MM.1S (cell line): ENCODE data around the gene CLEC3B.

Experiments used
- DNase-seq: peaks from one replicate; pipeline ENCODE4 v3.0.0-alpha.2; 2015
- H2AFZ ChIP-seq: fragments of 300-600 bp; sonication (generic); 2 replicates; pipeline ENCODE4 v1.6.0; 2016; ENCODE audit warnings: antibody characterized with exemption, low read length
- H3F3A ChIP-seq: fragments of 300-600 bp; sonication (generic); 2 replicates; pipeline ENCODE4 v1.6.1; 2016; ENCODE audit warnings: mild to moderate bottlenecking, antibody characterized with exemption, low read length, moderate library complexity, mixed read lengths; ENCODE audit not compliant: insufficient read depth
- H3K27ac ChIP-seq: fragments of 300-600 bp; sonication (generic); 2 replicates; pipeline ENCODE4 v1.5.1; 2016; ENCODE audit warnings: mild to moderate bottlenecking, low read length
- H3K27me3 ChIP-seq: fragments of 300-600 bp; sonication (generic); replicated peaks from 2 replicates; pipeline ENCODE4 v1.6.0; 2016; ENCODE audit warnings: low read length; ENCODE audit not compliant: insufficient read depth
- H3K36me3 ChIP-seq: fragments of 300-600 bp; sonication (generic); replicated peaks from 2 replicates; pipeline ENCODE4 v1.6.1; 2016; ENCODE audit warnings: mild to moderate bottlenecking, low read length, mixed read lengths; ENCODE audit not compliant: insufficient read depth
- H3K4me1 ChIP-seq: fragments of 300-600 bp; sonication (generic); 2 replicates; pipeline ENCODE4 v1.6.1; 2016; ENCODE audit warnings: low read length, mixed read lengths
- H3K4me2 ChIP-seq: fragments of 300-600 bp; sonication (generic); 2 replicates; pipeline ENCODE4 v1.6.0; 2016; ENCODE audit warnings: low read depth, low read length
- H3K4me3 ChIP-seq: fragments of 300-600 bp; sonication (generic); 2 replicates; pipeline ENCODE4 v1.5.1; 2016; ENCODE audit warnings: low read length, mixed read lengths
- H3K79me2 ChIP-seq: fragments of 300-600 bp; sonication (generic); 2 replicates; pipeline ENCODE4 v1.6.1; 2016; ENCODE audit warnings: mixed run types, low read length, mixed read lengths
- H3K9ac ChIP-seq: fragments of 300-600 bp; sonication (generic); 2 replicates; pipeline ENCODE4 v1.6.1; 2016; ENCODE audit warnings: low read length, mixed read lengths
- H3K9me2 ChIP-seq: fragments of 300-600 bp; sonication (generic); replicated peaks from 2 replicates; pipeline ENCODE4 v1.6.1; 2016; ENCODE audit warnings: mild to moderate bottlenecking, low read length, mixed read lengths; ENCODE audit not compliant: insufficient read depth
- H3K9me3 ChIP-seq: fragments of 300-600 bp; sonication (generic); replicated peaks from 2 replicates; pipeline ENCODE4 v1.6.1; 2016; ENCODE audit warnings: mild to moderate bottlenecking, low read length, mixed read lengths; ENCODE audit not compliant: insufficient read depth
- H4K20me1 ChIP-seq: fragments of 300-600 bp; sonication (generic); 2 replicates; pipeline ENCODE4 v1.6.1; 2016; ENCODE audit warnings: mild to moderate bottlenecking, low read length, moderate library complexity, mixed read lengths; ENCODE audit not compliant: insufficient read depth
- CTCF ChIP-seq: fragments of 300-600 bp; sonication (generic); IDR thresholded peaks from 2 replicates; pipeline ENCODE4 v1.5.1; 2016; ENCODE audit warnings: antibody characterized with exemption, low read length, mixed read lengths
- EZH2 ChIP-seq: fragments of 300-600 bp; sonication (generic); optimal IDR thresholded peaks from 2 replicates; pipeline ENCODE3; 2017; ENCODE audit warnings: low read depth, mild to moderate bottlenecking, antibody characterized with exemption, low read length, mixed read lengths
- EZH2phosphoT487 ChIP-seq: fragments of 300-600 bp; sonication (generic); IDR thresholded peaks from 2 replicates; pipeline ENCODE4 v1.6.1; 2018; ENCODE audit warnings: antibody characterized with exemption, low read length

Gene CLEC3B

GRCh38 chr3:45026038-45026437 lies at the start of gene CLEC3B:
Gene CLEC3B (plus strand): TSS chr3:45026303. CDS start chr3:45026363, 60 bp downstream.
- DNase-seq, result no peak

GRCh38 chr3:44981220-44981619 lies 44.9 kb upstream of the CLEC3B start:
- Histone ChIP-seq H3K9me3 (no peaks in the 10 kb centered on the region), H3K9me2 (no peaks in the 10 kb centered on the region), H3K4me1 (peaks cover 9% of the 10 kb centered on the region), H3F3A (no peaks in the 10 kb centered on the region), H3K27ac (no peak overlapping the region), H3K4me2 (no peak overlapping the region), H3K27me3 (no peaks in the 10 kb centered on the region), H4K20me1 (no peaks in the 10 kb centered on the region), H3K9ac (no peak overlapping the region), H3K36me3 (no peaks in the 10 kb centered on the region; the same call in 1 of the 2 replicates), H3K4me3 (no peak overlapping the region), H2AFZ (no peak overlapping the region), H3K79me2 (peaks cover 96% of the 10 kb centered on the region)
- TF ChIP-seq EZH2 (no peak), EZH2phosphoT487 (no peak), CTCF (no peak)
- no peak for DNase-seq

More at GRCh38 chr3:45026038-45026437, at the start of gene CLEC3B:
- H3K4me3 ChIP-seq, result no peak within 1 kb of the TSS
- no peaks in the 10 kb centered on the region for H3K4me1 ChIP-seq
- no peak within 1 kb of the TSS for H3K27ac ChIP-seq
- H4K20me1 ChIP-seq, result no peaks in the 10 kb centered on the region
- no peak within 1 kb of the TSS for H2AFZ ChIP-seq
- no peaks in the 10 kb centered on the region for H3K36me3 ChIP-seq
- no peaks in the 10 kb centered on the region for H3F3A ChIP-seq
- no peaks in the 10 kb centered on the region for H3K27me3 ChIP-seq
- TF ChIP-seq EZH2 (no peak), CTCF (no peak), EZH2phosphoT487 (no peak)
- H3K4me2 ChIP-seq, result no peak within 1 kb of the TSS
- no peaks in the 10 kb centered on the region for H3K9me3 ChIP-seq
- H3K9me2 ChIP-seq, result no peaks in the 10 kb centered on the region
- no peak within 1 kb of the TSS for H3K9ac ChIP-seq
- no peaks in the 10 kb centered on the region for H3K79me2 ChIP-seq

GRCh38 chr3:44981751-44982150 lies 44.4 kb upstream of the CLEC3B start:
- Histone ChIP-seq H3K9me3 (no peaks in the 10 kb centered on the region), H3K4me1 (peaks cover 9% of the 10 kb centered on the region), H3K9me2 (no peaks in the 10 kb centered on the region), H3K9ac (no peak overlapping the region), H3K36me3 (no peaks in the 10 kb centered on the region; the same call in 1 of the 2 replicates), H3K79me2 (peaks cover 94% of the 10 kb centered on the region), H3K27ac (no peak overlapping the region), H4K20me1 (no peaks in the 10 kb centered on the region), H3K27me3 (no peaks in the 10 kb centered on the region), H3F3A (no peaks in the 10 kb centered on the region), H3K4me2 (no peak overlapping the region), H3K4me3 (no peak overlapping the region), H2AFZ (no peak overlapping the region)
- DNase-seq, result no peak
- TF ChIP-seq EZH2 (no peak), EZH2phosphoT487 (no peak), CTCF (no peak)
